ENCODE data around the gene ARHGEF7.

ARHGEF7 gene

GRCh38 chr13:111139873-111140561 lies 24.9 kb downstream of the ARHGEF7 start:
- peak; percentile 25 for DNase-seq

- DNase-seq, result no peak
Measured at GRCh38 chr13:111140562-111141105, 25.5 kb downstream of the ARHGEF7 start.

- no peak for DNase-seq
Measured at GRCh38 chr13:111142472-111142871, 27.4 kb downstream of the ARHGEF7 start.

GRCh38 chr13:111143865-111144540 lies 28.9 kb downstream of the ARHGEF7 start:
- no peak for DNase-seq

- DNase-seq, result no peak
Measured at GRCh38 chr13:111145071-111145470, 30.0 kb downstream of the ARHGEF7 start.

GRCh38 chr13:111145506-111145905 lies 30.4 kb downstream of the ARHGEF7 start:
- no peak for DNase-seq

GRCh38 chr13:111152844-111153243 lies 37.7 kb downstream of the ARHGEF7 start:
- DNase-seq, result no peak

- DNase-seq, result peak; percentile 75
Measured at GRCh38 chr13:111153279-111153976, 38.3 kb downstream of the ARHGEF7 start.

GRCh38 chr13:111153977-111154332 lies 38.8 kb downstream of the ARHGEF7 start:
- no peak for DNase-seq

GRCh38 chr13:111156421-111156820 lies 41.3 kb downstream of the ARHGEF7 start:
- no peak for DNase-seq

GRCh38 chr13:111158136-111158805 lies 43.2 kb downstream of the ARHGEF7 start:
- DNase-seq, result no peak

- DNase-seq, result no peak
Measured at GRCh38 chr13:111159362-111160320, 44.5 kb downstream of the ARHGEF7 start.

- DNase-seq, result no peak
Measured at GRCh38 chr13:111160648-111161047, 45.5 kb downstream of the ARHGEF7 start.

GRCh38 chr13:111161601-111162600 lies 46.8 kb downstream of the ARHGEF7 start:
- no peak for DNase-seq

GRCh38 chr13:111165241-111166010 lies 50.3 kb downstream of the ARHGEF7 start:
- no peak for DNase-seq

- no peak for DNase-seq
Measured at GRCh38 chr13:111166882-111167675, 52.0 kb downstream of the ARHGEF7 start.

GRCh38 chr13:111168107-111168506 lies 53.0 kb downstream of the ARHGEF7 start:
- no peak for DNase-seq

- DNase-seq, result no peak
Measured at GRCh38 chr13:111171112-111171511, 56.0 kb downstream of the ARHGEF7 start.

GRCh38 chr13:111171629-111172028 lies 56.5 kb downstream of the ARHGEF7 start:
- DNase-seq, result no peak
